HUES6 (cell line): Measurements from ENCODE around the gene LDLRAD1.

Experiments
- H3K27ac ChIP-seq: 2 replicates; pipeline ENCODE4 v1.7.0; 2013; ENCODE audit warnings: low read depth, mild to moderate bottlenecking, low read length, inconsistent platforms
- H3K27me3 ChIP-seq: 2 replicates; pipeline ENCODE4 v1.6.1; 2013; ENCODE audit warnings: low read length; ENCODE audit not compliant: control insufficient read depth, insufficient read depth
- H3K36me3 ChIP-seq: 2 replicates; pipeline ENCODE4 v1.6.1; 2013; ENCODE audit warnings: low read length; ENCODE audit not compliant: control insufficient read depth, insufficient read depth
- H3K4me1 ChIP-seq: 2 replicates; pipeline ENCODE4 v1.6.1; 2013; ENCODE audit warnings: low read length; ENCODE audit not compliant: control insufficient read depth, insufficient read depth
- H3K4me3 ChIP-seq: 2 replicates; pipeline ENCODE4 v1.5.1; 2013; ENCODE audit warnings: low read depth, low read length
- H3K9ac ChIP-seq: one replicate; pipeline ENCODE4 v1.6.1; 2013; ENCODE audit warnings: mild to moderate bottlenecking, low read length
- H3K9me3 ChIP-seq: 2 replicates; pipeline ENCODE4 v1.6.1; 2013; ENCODE audit warnings: low read depth, low read length; ENCODE audit not compliant: control insufficient read depth, insufficient read depth

The LDLRAD1 gene

GRCh38 chr1:53967409-53968124, 50.4 kb downstream of the LDLRAD1 start:
- peaks cover 62% of the 10 kb centered on the region for H3K36me3 ChIP-seq
- no peak overlapping the region for H3K4me3 ChIP-seq
- H3K9me3 ChIP-seq: no peaks in the 10 kb centered on the region
- no peak overlapping the region for H3K27ac ChIP-seq
- peaks cover 4% of the 10 kb centered on the region; the same call in 1 of the 2 replicates for H3K4me1 ChIP-seq
- H3K9ac ChIP-seq: no peak overlapping the region
- no peaks in the 10 kb centered on the region for H3K27me3 ChIP-seq

GRCh38 chr1:53966794-53967193, 51.2 kb downstream of the LDLRAD1 start:
- no peak overlapping the region for H3K27ac ChIP-seq
- no peaks in the 10 kb centered on the region for H3K9me3 ChIP-seq
- H3K4me1 ChIP-seq: peaks cover 4% of the 10 kb centered on the region; the same call in 1 of the 2 replicates
- peaks cover 69% of the 10 kb centered on the region for H3K36me3 ChIP-seq
- H3K9ac ChIP-seq: no peak overlapping the region
- no peaks in the 10 kb centered on the region for H3K27me3 ChIP-seq
- H3K4me3 ChIP-seq: no peak overlapping the region

GRCh38 chr1:53964109-53964508, 53.9 kb downstream of the LDLRAD1 start:
- peaks cover 4% of the 10 kb centered on the region; the same call in 1 of the 2 replicates for H3K4me1 ChIP-seq
- H3K9me3 ChIP-seq: no peaks in the 10 kb centered on the region
- H3K4me3 ChIP-seq: no peak overlapping the region
- H3K27ac ChIP-seq: no peak overlapping the region
- no peaks in the 10 kb centered on the region for H3K27me3 ChIP-seq
- H3K9ac ChIP-seq: no peak overlapping the region
- peaks cover 77% of the 10 kb centered on the region for H3K36me3 ChIP-seq

- no peaks in the 10 kb centered on the region for H3K27me3 ChIP-seq
- no peak overlapping the region for H3K4me3 ChIP-seq
- H3K9me3 ChIP-seq: no peaks in the 10 kb centered on the region
- no peak overlapping the region for H3K27ac ChIP-seq
- H3K36me3 ChIP-seq: peaks cover 74% of the 10 kb centered on the region
- peaks cover 4% of the 10 kb centered on the region; the same call in 1 of the 2 replicates for H3K4me1 ChIP-seq
- H3K9ac ChIP-seq: no peak overlapping the region
Observed at GRCh38 chr1:53963460-53963859, 54.5 kb downstream of the LDLRAD1 start.

GRCh38 chr1:53962395-53962794, 55.6 kb downstream of the LDLRAD1 start:
- Histone ChIP-seq H3K9me3 (no peaks in the 10 kb centered on the region), H3K27ac (no peak overlapping the region), H3K36me3 (peaks cover 66% of the 10 kb centered on the region), H3K9ac (no peak overlapping the region), H3K4me3 (no peak overlapping the region), H3K27me3 (no peaks in the 10 kb centered on the region), H3K4me1 (peaks cover 12% of the 10 kb centered on the region)

GRCh38 chr1:53959664-53960250, 58.2 kb downstream of the LDLRAD1 start:
- Histone ChIP-seq H3K36me3 (peaks cover 51% of the 10 kb centered on the region), H3K4me3 (no peak overlapping the region), H3K9me3 (no peaks in the 10 kb centered on the region), H3K27me3 (no peaks in the 10 kb centered on the region), H3K4me1 (peaks cover 26% of the 10 kb centered on the region), H3K9ac (no peak overlapping the region), H3K27ac (no peak overlapping the region)
